HepG2 (cell line): ENCODE results near the gene MYOM1. TPM values are rescaled to one million over a fixed set of nuclear protein-coding genes. Genes with fewer than 3 reads are reported as not detected.

Experiments
- EED ChIP-seq: sonication (generic); formaldehyde crosslinking; IDR thresholded peaks from 2 replicates; pipeline ENCODE4 v1.5.0; 2020; ENCODE audit warnings: mild to moderate bottlenecking, missing genetic modification reagents
- KAT8 ChIP-seq: IDR thresholded peaks from 2 replicates; pipeline ENCODE4 v1.6.1; 2016; ENCODE audit warnings: missing genetic modification reagents, missing compliant biosample characterization
- MIER2 ChIP-seq: IDR thresholded peaks from 2 replicates; pipeline ENCODE4 v1.6.1; 2016; ENCODE audit warnings: missing biosample characterization, missing genetic modification reagents
- NR2F2 ChIP-seq: IDR thresholded peaks from 2 replicates; pipeline ENCODE4 v1.6.1; 2012; ENCODE audit warnings: low read depth, inconsistent platforms, borderline replicate concordance
- PCBP2 ChIP-seq: fragments of 200-400 bp; formaldehyde crosslinking; optimal IDR thresholded peaks from 2 replicates; pipeline ENCODE3; 2018; ENCODE audit warnings: low read length, low read depth; ENCODE audit not compliant: poor library complexity, severe bottlenecking
- SYNCRIP ChIP-seq: fragments of 200-400 bp; formaldehyde crosslinking; IDR thresholded peaks from 2 replicates; pipeline ENCODE4 v1.6.1; 2018; ENCODE audit warnings: mild to moderate bottlenecking, low read depth, low read length; ENCODE audit not compliant: insufficient read depth
- ZBTB3 ChIP-seq: sonication (generic); formaldehyde crosslinking; IDR thresholded peaks from 2 replicates; pipeline ENCODE4 v1.4.0; 2020; ENCODE audit warnings: low read depth, mild to moderate bottlenecking, moderate library complexity, missing genetic modification reagents, borderline replicate concordance
- ZFX ChIP-seq: sonication (generic); formaldehyde crosslinking; IDR thresholded peaks from 2 replicates; pipeline ENCODE4 v1.4.0; 2020; ENCODE audit warnings: mild to moderate bottlenecking, low read depth, missing genetic modification reagents, moderate library complexity
- ZNF274 ChIP-seq: sonication (generic); formaldehyde crosslinking; IDR thresholded peaks from 2 replicates; pipeline ENCODE4 v1.5.1; 2020; ENCODE audit warnings: mild to moderate bottlenecking, missing genetic modification reagents
- ZNF572 ChIP-seq: sonication (generic); formaldehyde crosslinking; IDR thresholded peaks from 2 replicates; pipeline ENCODE4 v1.5.1; 2020; ENCODE audit warnings: mild to moderate bottlenecking, missing genetic modification reagents
- ZNF746 ChIP-seq: sonication (generic); formaldehyde crosslinking; IDR thresholded peaks from 2 replicates; pipeline ENCODE4 v1.8.0; 2022; ENCODE audit warnings: mild to moderate bottlenecking, missing genetic modification reagents
- ZNF782 ChIP-seq: sonication (generic); formaldehyde crosslinking; IDR thresholded peaks from 2 replicates; pipeline ENCODE4 v1.4.0; 2020; ENCODE audit warnings: missing genetic modification reagents, mild to moderate bottlenecking, borderline replicate concordance
- polyA plus RNA-seq, 8 experiments: library from polyadenylated mRNA; depleted of rRNA in 3 of 8; stranded (reverse) in 7 of 8; unstranded in 1 of 8; fragments of >200 nt; fragmentation: Illumina TruSeq in 4 of 8; extraction: Trizol in 4 of 8; gene quantifications; 2 replicates each; pipeline versions ENCODE4 v1.2.1 to v1.2.3, GENCODE V29; 2011 to 2016; ENCODE audit warnings: low read depth in 4 of 8, missing spikeins in 1 of 8, mixed read lengths in 1 of 8; ENCODE audit not compliant: insufficient read depth in 1 of 8
- total RNA-seq, 5 experiments: library from RNA; depleted of rRNA; stranded (reverse); fragments of >200 nt; fragmentation: Illumina TruSeq; extraction: Trizol; gene quantifications; 2 replicates each; pipeline ENCODE4 v1.2.3, GENCODE V29; 2016; ENCODE audit warnings: low read depth in 1 of 5
- TF ChIP-seq, protein P1 (sequence below): sonication (generic); formaldehyde crosslinking; IDR thresholded peaks from 2 replicates; pipeline ENCODE4 v1.8.0; 2022; ENCODE audit warnings: missing genetic modification reagents, mild to moderate bottlenecking, borderline replicate concordance
- TF ChIP-seq, protein P2 (sequence below): IDR thresholded peaks from 2 replicates; pipeline ENCODE4 v1.6.1; 2016; ENCODE audit warnings: low read depth
- TF ChIP-seq, protein P3 (sequence below): sonication (generic); formaldehyde crosslinking; IDR thresholded peaks from 2 replicates; pipeline ENCODE4 v1.4.0; 2020; ENCODE audit warnings: mild to moderate bottlenecking, low read depth, missing genetic modification reagents
- TF ChIP-seq, protein P4 (sequence below): sonication (generic); formaldehyde crosslinking; IDR thresholded peaks from 2 replicates; pipeline ENCODE4 v1.8.0; 2022; ENCODE audit warnings: mild to moderate bottlenecking, missing genetic modification reagents, moderate library complexity
- TF ChIP-seq, protein P5 (sequence below): sonication (generic); formaldehyde crosslinking; conservative IDR thresholded peaks from 2 replicates; pipeline ENCODE4 v1.4.0; 2020; ENCODE audit warnings: missing genetic modification reagents
- TF ChIP-seq, protein P6 (sequence below): sonication (generic); formaldehyde crosslinking; IDR thresholded peaks from 2 replicates; pipeline ENCODE4 v1.9.0; 2021; ENCODE audit warnings: missing genetic modification reagents, borderline replicate concordance

MYOM1 gene
- total and polyA plus RNA-seq, 2 of the 13 experiments (the other 11 are each of a cell fraction or from before 2014, with no cell fraction given) = 0.46 to 0.98 TPM

DNA sequence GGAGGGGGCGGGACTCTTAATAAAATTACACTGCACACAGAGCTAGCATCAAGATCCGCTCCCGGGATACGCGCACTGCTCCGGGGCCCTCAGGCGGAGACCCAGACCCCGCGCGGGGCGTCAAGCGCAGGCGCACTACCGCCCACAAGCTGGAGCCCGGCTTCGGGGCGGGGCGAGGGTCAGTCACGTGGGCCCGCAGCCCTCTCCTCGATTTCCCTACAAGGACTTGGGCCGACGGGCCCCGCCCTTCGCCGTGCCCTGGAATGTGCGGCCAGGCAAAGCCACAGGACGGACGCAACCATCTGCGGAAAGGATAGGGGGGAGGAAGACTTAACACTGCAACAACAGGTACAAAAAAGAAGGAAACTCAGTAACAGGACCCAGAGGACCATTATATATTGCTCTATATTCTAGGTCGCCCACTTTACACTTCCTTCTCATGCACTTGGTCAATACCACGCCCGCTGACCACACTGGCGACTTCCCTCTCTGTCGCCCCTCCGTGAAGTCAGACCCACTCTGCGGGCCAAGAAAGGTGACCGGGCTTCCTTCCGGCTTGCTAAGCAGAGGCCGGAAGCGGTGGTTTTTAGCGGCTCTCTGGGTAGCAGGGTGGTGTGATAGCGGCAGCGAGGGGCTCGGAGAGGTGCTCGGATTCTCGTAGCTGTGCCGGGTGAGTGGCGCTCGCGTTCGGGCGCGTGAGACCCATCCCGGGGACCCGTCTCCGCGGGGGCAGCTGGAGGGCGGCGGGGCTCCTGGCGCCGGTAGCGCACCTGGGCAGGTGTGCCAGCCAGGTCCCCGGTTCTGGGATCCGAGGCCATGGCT lies 27.7 kb upstream of the MYOM1 start, which contains the start of gene MYL12A (continued):
- TF ChIP-seq, protein P1, sequence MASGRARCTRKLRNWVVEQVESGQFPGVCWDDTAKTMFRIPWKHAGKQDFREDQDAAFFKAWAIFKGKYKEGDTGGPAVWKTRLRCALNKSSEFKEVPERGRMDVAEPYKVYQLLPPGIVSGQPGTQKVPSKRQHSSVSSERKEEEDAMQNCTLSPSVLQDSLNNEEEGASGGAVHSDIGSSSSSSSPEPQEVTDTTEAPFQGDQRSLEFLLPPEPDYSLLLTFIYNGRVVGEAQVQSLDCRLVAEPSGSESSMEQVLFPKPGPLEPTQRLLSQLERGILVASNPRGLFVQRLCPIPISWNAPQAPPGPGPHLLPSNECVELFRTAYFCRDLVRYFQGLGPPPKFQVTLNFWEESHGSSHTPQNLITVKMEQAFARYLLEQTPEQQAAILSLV (CRISPR knock-in tag) = no peak; the same call in 1 of the 2 replicates
- TF ChIP-seq ZBTB3 (no peak), MIER2 (0 out of 2 replicates have a peak, but pooled peaks have one; percentile 44), PCBP2 (no peak), KAT8 (CRISPR knock-in tag) (peak; percentile 87), ZFX (CRISPR knock-in tag) (peak; percentile 62), ZNF572 (CRISPR knock-in tag) (peak; percentile 51; the same call in 1 of the 2 replicates), EED (CRISPR knock-in tag) (0 out of 2 replicates have a peak, but pooled peaks have one; percentile 56), ZNF746 (0 out of 2 replicates have a peak, but pooled peaks have one; percentile 5), SYNCRIP (no peak), ZNF274 (no peak), NR2F2 (peak; percentile 77; the same call in 1 of the 2 replicates), ZNF782 (CRISPR knock-in tag) (no peak)
- TF ChIP-seq, protein P2, sequence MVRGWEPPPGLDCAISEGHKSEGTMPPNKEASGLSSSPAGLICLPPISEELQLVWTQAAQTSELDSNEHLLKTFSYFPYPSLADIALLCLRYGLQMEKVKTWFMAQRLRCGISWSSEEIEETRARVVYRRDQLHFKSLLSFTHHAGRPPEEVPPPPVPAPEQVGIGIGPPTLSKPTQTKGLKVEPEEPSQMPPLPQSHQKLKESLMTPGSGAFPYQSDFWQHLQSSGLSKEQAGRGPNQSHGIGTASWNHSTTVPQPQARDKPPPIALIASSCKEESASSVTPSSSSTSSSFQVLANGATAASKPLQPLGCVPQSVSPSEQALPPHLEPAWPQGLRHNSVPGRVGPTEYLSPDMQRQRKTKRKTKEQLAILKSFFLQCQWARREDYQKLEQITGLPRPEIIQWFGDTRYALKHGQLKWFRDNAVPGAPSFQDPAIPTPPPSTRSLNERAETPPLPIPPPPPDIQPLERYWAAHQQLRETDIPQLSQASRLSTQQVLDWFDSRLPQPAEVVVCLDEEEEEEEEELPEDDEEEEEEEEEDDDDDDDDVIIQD = peak; percentile 92
- TF ChIP-seq, protein P3, sequence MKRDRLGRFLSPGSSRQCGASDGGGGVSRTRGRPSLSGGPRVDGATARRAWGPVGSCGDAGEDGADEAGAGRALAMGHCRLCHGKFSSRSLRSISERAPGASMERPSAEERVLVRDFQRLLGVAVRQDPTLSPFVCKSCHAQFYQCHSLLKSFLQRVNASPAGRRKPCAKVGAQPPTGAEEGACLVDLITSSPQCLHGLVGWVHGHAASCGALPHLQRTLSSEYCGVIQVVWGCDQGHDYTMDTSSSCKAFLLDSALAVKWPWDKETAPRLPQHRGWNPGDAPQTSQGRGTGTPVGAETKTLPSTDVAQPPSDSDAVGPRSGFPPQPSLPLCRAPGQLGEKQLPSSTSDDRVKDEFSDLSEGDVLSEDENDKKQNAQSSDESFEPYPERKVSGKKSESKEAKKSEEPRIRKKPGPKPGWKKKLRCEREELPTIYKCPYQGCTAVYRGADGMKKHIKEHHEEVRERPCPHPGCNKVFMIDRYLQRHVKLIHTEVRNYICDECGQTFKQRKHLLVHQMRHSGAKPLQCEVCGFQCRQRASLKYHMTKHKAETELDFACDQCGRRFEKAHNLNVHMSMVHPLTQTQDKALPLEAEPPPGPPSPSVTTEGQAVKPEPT (CRISPR knock-in tag) = no peak
- TF ChIP-seq, protein P4, sequence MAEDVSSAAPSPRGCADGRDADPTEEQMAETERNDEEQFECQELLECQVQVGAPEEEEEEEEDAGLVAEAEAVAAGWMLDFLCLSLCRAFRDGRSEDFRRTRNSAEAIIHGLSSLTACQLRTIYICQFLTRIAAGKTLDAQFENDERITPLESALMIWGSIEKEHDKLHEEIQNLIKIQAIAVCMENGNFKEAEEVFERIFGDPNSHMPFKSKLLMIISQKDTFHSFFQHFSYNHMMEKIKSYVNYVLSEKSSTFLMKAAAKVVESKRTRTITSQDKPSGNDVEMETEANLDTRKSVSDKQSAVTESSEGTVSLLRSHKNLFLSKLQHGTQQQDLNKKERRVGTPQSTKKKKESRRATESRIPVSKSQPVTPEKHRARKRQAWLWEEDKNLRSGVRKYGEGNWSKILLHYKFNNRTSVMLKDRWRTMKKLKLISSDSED (CRISPR knock-in tag) = no peak
- TF ChIP-seq, protein P5, sequence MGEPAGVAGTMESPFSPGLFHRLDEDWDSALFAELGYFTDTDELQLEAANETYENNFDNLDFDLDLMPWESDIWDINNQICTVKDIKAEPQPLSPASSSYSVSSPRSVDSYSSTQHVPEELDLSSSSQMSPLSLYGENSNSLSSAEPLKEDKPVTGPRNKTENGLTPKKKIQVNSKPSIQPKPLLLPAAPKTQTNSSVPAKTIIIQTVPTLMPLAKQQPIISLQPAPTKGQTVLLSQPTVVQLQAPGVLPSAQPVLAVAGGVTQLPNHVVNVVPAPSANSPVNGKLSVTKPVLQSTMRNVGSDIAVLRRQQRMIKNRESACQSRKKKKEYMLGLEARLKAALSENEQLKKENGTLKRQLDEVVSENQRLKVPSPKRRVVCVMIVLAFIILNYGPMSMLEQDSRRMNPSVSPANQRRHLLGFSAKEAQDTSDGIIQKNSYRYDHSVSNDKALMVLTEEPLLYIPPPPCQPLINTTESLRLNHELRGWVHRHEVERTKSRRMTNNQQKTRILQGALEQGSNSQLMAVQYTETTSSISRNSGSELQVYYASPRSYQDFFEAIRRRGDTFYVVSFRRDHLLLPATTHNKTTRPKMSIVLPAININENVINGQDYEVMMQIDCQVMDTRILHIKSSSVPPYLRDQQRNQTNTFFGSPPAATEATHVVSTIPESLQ = no peak
- TF ChIP-seq, protein P6, sequence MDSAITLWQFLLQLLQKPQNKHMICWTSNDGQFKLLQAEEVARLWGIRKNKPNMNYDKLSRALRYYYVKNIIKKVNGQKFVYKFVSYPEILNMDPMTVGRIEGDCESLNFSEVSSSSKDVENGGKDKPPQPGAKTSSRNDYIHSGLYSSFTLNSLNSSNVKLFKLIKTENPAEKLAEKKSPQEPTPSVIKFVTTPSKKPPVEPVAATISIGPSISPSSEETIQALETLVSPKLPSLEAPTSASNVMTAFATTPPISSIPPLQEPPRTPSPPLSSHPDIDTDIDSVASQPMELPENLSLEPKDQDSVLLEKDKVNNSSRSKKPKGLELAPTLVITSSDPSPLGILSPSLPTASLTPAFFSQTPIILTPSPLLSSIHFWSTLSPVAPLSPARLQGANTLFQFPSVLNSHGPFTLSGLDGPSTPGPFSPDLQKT (CRISPR knock-in tag) = no peak
